MCF 10A (cell line): Measurements from ENCODE around the gene SLC22A23. TPM values are rescaled to one million over a fixed set of nuclear protein-coding genes. Genes with fewer than 3 reads are reported as not detected.

Experiments used
- BruUV-seq: library from RNA; stranded (reverse); fragments of 400-500 nt; replicated peaks from 2 replicates; lab custom pipeline; 2021; lab: Mats Ljungman, UMichigan
- CTCF ChIA-PET: fragments of 300-600 bp; sonication (Branson Sonifier 250); formaldehyde crosslinking; extraction: SDS; loops from one replicate; lab custom pipeline; 2021; ENCODE audit warnings: antibody characterized with exemption, inconsistent platforms; lab: Yijun Ruan, JAX
- POLR2A ChIA-PET: fragments of 300-600, 350-650 bp; sonication (Branson Sonifier 250); formaldehyde crosslinking; extraction: SDS; loops from one replicate; lab custom pipeline; 2020; ENCODE audit warnings: antibody characterized with exemption, inconsistent platforms; lab: Yijun Ruan, JAX
- DNase-seq: peaks from one replicate; pipeline ENCODE4 v3.0.0-alpha.2; 2018; ENCODE audit not compliant: unreplicated experiment
- H3K27ac Mint-ChIP-seq: one replicate; pipeline ENCODE4 v1.8.0; 2022; ENCODE audit warnings: mild to moderate bottlenecking, low read depth, mixed read lengths; ENCODE audit not compliant: unreplicated experiment
- H3K27me3 Mint-ChIP-seq: one replicate; pipeline ENCODE4 v1.8.0; 2022; ENCODE audit warnings: mixed read lengths; ENCODE audit not compliant: insufficient read depth, unreplicated experiment
- H3K36me3 Mint-ChIP-seq: one replicate; pipeline ENCODE4 v1.8.0; 2022; ENCODE audit warnings: mild to moderate bottlenecking, moderate library complexity, mixed read lengths; ENCODE audit not compliant: insufficient read depth, unreplicated experiment
- H3K4me1 Mint-ChIP-seq: one replicate; pipeline ENCODE4 v1.8.0; 2022; ENCODE audit warnings: mixed read lengths; ENCODE audit not compliant: insufficient read depth, unreplicated experiment
- H3K4me3 Mint-ChIP-seq: one replicate; pipeline ENCODE4 v1.8.0; 2022; ENCODE audit warnings: mild to moderate bottlenecking, moderate library complexity, mixed read lengths; ENCODE audit not compliant: unreplicated experiment
- H3K9me3 Mint-ChIP-seq: one replicate; pipeline ENCODE4 v1.8.0; 2022; ENCODE audit warnings: mixed read lengths; ENCODE audit not compliant: unreplicated experiment
- CTCF ChIP-seq: fragments of 200-600 bp; IDR thresholded peaks from one replicate; pipeline ENCODE4 v1.8.0; 2022; ENCODE audit warnings: antibody characterized with exemption, mild to moderate bottlenecking; ENCODE audit not compliant: unreplicated experiment
- intact Hi-C: fragments of 100-400 bp; cut with micrococcal nuclease; formaldehyde crosslinking; loops from 2 replicates; pipeline ENCODE4 v1.14.1; 2022
- total RNA-seq: library from RNA; stranded (reverse); gene quantifications from 2 replicates; pipeline ENCODE4 v1.2.3, GENCODE V29; 2022

The SLC22A23 gene
- total RNA-seq, 1 experiment from 2014 or later: 11.9 TPM

- TF ChIP-seq CTCF: no peak
- Mint-ChIP-seq H3K27ac (no peak overlapping the region), H3K4me1 (peaks cover 7% of the 10 kb centered on the region), H3K36me3 (peaks cover 6% of the 10 kb centered on the region), H3K9me3 (no peaks in the 10 kb centered on the region), H3K27me3 (no peaks in the 10 kb centered on the region), H3K4me3 (no peak overlapping the region)
- intact Hi-C loops: loop anchor here (1.0 to 5.0 kb wide), 2 partner anchors 62 to 173 kb away; no protein-coding TSS in a partner anchor
- no TSS peak for BruUV-seq
- no peak for DNase-seq
- ChIA-PET POLR2A (interaction anchor here (0.7 to 5.2 kb wide), 23 partner anchors 11 to 366 kb away, joined by 3 to 42 read pairs (median 5); no protein-coding TSS in a partner anchor), CTCF (interaction anchor here (0.5 to 2.2 kb wide), 11 partner anchors 17 to 280 kb away, joined by 3 to 15 read pairs (median 4); no protein-coding TSS in a partner anchor)
These were observed 1.7 kb downstream of the SLC22A23 start for GRCh38 chr6:3455147-3455568.

- no peak for TF ChIP-seq CTCF
These were observed 2.4 kb downstream of the SLC22A23 start for GRCh38 chr6:3454273-3455010.

DNA sequence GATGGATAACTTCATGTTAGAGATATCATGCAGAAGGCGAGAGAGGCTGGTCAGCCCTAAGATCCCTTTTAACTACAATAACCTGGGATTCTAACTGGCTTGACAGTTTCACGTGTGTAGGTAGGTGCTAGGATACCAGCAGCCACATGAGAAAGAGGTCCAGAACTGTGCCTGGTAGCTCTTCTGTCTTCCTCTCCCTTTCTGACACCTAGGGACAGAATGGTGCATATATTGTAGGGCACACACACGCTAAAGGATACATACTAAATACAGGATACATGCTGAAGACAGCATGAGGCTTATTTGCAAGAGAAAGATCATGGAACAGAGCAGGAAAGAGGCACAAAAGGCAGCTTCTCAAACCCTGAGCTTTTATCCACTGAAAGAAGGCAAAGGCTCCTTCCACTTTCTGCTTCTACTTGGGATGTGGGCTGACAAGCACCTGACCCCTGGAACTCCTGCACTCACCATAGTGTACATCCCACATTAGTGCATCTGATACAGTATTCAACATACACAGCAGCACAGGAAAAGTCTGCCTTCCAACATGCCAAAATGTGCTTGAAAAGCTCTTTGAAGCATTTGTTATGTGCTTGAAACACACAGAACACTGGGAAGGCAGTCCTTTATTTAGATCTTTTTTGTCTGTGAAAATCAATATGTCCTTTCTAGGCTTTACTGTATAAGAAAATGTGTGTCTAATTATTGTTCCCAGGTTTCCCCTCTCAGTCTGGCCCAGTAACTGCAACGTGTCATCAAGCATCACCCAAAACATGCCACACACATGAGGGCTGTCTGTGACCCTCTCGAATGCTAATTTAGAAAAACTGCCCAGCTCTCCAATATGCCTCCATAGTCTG, 3.2 kb downstream of the SLC22A23 start:
- no peaks in the 10 kb centered on the region for H3K9me3 Mint-ChIP-seq
- no peak overlapping the region for H3K4me3 Mint-ChIP-seq
- TF ChIP-seq CTCF: no peak
- no peaks in the 10 kb centered on the region for H3K27me3 Mint-ChIP-seq
- H3K4me1 Mint-ChIP-seq: peaks cover 7% of the 10 kb centered on the region
- H3K27ac Mint-ChIP-seq: no peak overlapping the region
- BruUV-seq: no TSS peak
- ChIA-PET CTCF (interaction anchor here (0.6 to 2.2 kb wide), 19 partner anchors 11 to 279 kb away, joined by 3 to 15 read pairs (median 4); no protein-coding TSS in a partner anchor), POLR2A (interaction anchor here (0.8 to 5.2 kb wide), 19 partner anchors 11 to 279 kb away, joined by 3 to 42 read pairs (median 7); no protein-coding TSS in a partner anchor)
- H3K36me3 Mint-ChIP-seq: peaks cover 6% of the 10 kb centered on the region
- DNase-seq: no peak
- intact Hi-C loops: loop anchor here (1.0 kb wide), 1 partner anchor 279 kb away; no protein-coding TSS in a partner anchor

More at GRCh38 chr6:3454273-3455010, 2.4 kb downstream of the SLC22A23 start:
- Mint-ChIP-seq H3K9me3 (no peaks in the 10 kb centered on the region), H3K4me1 (peaks cover 7% of the 10 kb centered on the region), H3K36me3 (peaks cover 6% of the 10 kb centered on the region), H3K4me3 (no peak overlapping the region), H3K27ac (no peak overlapping the region), H3K27me3 (no peaks in the 10 kb centered on the region)
- no peak for DNase-seq
- ChIA-PET POLR2A (interaction anchor here (0.7 to 5.2 kb wide), 25 partner anchors 10 to 365 kb away, joined by 3 to 42 read pairs (median 6); no protein-coding TSS in a partner anchor), CTCF (interaction anchor here (0.6 to 2.2 kb wide), 18 partner anchors 11 to 281 kb away, joined by 3 to 15 read pairs (median 4); no protein-coding TSS in a partner anchor)
- intact Hi-C loops: loop anchor here (1.0 to 5.0 kb wide), 3 partner anchors 63 to 278 kb away; no protein-coding TSS in a partner anchor
- TSS peak; percentile 27 for BruUV-seq
